ENCODE measurements around the gene PKDREJ.

Gene PKDREJ

GRCh38 chr22:46262449-46263215 is 511 bp downstream of the PKDREJ start:
- DNase-seq = no peak

- DNase-seq = no peak
These were observed 3.1 kb downstream of the PKDREJ start for GRCh38 chr22:46260038-46260437.

- DNase-seq = no peak
These were observed 3.8 kb downstream of the PKDREJ start for GRCh38 chr22:46259374-46259773.

- no peak for DNase-seq
These were observed 6.7 kb downstream of the PKDREJ start for GRCh38 chr22:46256358-46256958.

- DNase-seq = no peak
These were observed 11.2 kb downstream of the PKDREJ start for GRCh38 chr22:46251816-46252380.

- no peak for DNase-seq
These were observed 11.9 kb downstream of the PKDREJ start for GRCh38 chr22:46251266-46251665.

GRCh38 chr22:46250783-46251125 is 12.4 kb downstream of the PKDREJ start:
- DNase-seq = no peak

GRCh38 chr22:46250035-46250782 is 12.9 kb downstream of the PKDREJ start, which contains the start of gene CDPF1:
Gene CDPF1 (minus strand): TSS chr22:46250293. CDS start chr22:46248284, 2,009 bp downstream.
- peak; percentile 60 for DNase-seq

- DNase-seq = no peak
These were observed 15.6 kb downstream of the PKDREJ start for GRCh38 chr22:46247443-46247975.

GRCh38 chr22:46246178-46246577 is 17.0 kb downstream of the PKDREJ start:
- DNase-seq = no peak

- DNase-seq = no peak
These were observed 17.6 kb downstream of the PKDREJ start for GRCh38 chr22:46245511-46245910.

- DNase-seq = no peak
These were observed 18.4 kb downstream of the PKDREJ start for GRCh38 chr22:46244771-46245170.

- no peak for DNase-seq
These were observed 21.1 kb downstream of the PKDREJ start for GRCh38 chr22:46242076-46242475.

- no peak for DNase-seq
These were observed 21.6 kb downstream of the PKDREJ start for GRCh38 chr22:46241396-46242007.

- no peak for DNase-seq
These were observed 22.2 kb downstream of the PKDREJ start for GRCh38 chr22:46240907-46241306.

- no peak for DNase-seq
These were observed 22.6 kb downstream of the PKDREJ start for GRCh38 chr22:46240506-46240905.

GRCh38 chr22:46240073-46240472 is 23.1 kb downstream of the PKDREJ start:
- no peak for DNase-seq

- DNase-seq = no peak
These were observed 23.7 kb downstream of the PKDREJ start for GRCh38 chr22:46239261-46240048.

- no peak for DNase-seq
These were observed 24.6 kb downstream of the PKDREJ start for GRCh38 chr22:46238541-46238940.

GRCh38 chr22:46237453-46238124 is 25.6 kb downstream of the PKDREJ start:
- no peak for DNase-seq

- no peak for DNase-seq
These were observed 28.2 kb downstream of the PKDREJ start for GRCh38 chr22:46234969-46235368.
